Activated gamma-delta T cell (primary cell): ENCODE data around the gene TREML1.
"Not testable (repeated sequence)": the region's sequence is repeated elsewhere in the genome, so short reads cannot be mapped to it uniquely, and the experiment has no call there.

Experiments
- DNase-seq: peaks from one replicate; lab custom pipeline; 2025; lab: John Stamatoyannopoulos, UW

TREML1 gene

DNA sequence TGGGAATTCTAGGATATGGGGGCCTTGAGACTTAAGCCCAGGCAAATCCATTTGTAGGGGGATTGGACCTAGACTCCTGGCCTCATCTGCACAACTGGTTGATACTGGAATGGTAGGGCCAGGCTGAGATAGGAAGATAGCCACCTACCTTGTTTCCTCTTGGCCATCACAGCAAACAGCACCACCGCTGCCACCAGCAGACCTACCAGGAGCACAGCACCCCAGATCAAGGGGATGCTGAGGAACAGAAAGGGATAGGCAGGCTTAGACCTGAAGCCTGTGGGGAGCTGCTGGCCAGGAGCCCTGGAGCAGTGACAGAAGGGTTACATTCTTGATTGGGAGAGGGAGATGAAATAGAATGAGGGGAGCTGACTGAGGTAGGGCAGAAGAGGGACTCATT is 3.5 kb downstream of the TREML1 start:
- DNase-seq: no peak

DNA sequence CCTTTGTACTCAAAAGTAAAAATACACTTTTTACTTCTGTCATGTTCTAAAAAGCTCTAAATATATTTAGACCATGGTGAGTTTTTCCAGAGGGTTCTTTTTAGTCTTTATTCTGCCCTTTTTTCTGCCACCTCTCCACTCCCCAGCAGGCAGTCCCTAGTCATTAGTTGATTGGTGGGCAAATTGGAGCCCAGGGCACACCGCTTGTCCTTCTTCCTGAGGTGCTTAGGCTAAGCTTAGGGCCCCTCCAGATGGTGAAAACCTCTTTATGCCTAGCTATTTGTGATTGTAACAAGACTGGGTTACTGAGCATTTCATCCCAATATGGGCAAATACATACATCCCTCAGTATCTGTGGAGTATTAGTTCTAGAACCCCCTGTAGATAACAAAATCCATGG is 6.2 kb downstream of the TREML1 start:
- DNase-seq: no peak

DNA sequence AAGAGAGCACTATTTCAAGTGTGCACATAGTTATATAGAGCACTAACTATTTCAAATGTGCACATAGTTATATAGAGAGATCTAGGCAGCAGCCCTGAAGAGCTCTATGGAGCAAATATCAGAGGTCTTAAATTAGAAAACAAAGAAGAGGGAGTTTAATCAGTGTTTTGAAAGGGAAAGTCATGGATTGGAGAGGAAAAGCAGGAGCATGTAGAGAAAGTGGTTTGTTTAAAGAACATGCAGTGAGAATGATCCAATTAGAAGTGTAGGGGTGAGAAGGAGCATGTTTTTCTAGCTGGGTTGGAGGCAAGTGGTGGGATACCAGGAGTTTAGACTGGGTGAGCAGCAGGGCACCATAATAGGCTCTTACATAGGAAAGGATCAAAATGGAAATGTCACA is 17.2 kb downstream of the TREML1 start:
- DNase-seq: no peak

DNA sequence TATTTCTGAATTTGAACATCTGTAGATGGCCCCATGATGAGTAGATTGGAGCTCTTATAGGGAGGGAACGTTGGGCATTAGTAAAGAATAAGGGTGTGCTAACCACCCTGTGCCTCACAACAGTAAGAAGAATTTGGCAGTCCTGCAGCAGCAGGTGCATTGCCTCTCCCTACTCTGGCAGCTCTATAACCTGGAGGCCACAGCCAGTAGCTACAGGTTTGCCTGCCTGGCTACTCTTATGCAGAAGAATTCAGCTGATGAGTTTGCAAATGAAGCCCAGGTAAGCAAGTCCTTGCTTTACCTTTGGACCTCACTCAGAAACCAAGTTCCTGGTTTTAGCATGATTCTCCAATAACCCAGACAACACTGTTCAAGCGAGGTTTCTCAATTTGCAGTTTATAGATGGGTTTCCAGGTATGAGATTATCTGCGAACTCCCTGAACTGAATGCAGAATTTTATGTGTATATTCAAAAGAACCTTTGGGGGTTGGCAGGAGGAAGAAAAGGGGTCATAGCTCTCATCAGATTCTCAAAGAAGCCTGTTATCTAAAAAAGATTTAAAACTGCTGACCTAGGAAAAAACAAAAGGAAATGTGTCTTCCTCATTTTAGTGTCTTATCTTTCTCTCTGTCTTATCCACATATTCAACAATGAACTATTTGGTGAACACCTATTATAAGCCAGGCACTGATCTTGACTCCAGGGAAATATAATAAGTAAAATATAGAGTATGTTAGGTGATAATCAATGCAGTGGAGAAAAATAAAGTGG is 18.9 kb downstream of the TREML1 start:
- DNase-seq: no peak

DNA sequence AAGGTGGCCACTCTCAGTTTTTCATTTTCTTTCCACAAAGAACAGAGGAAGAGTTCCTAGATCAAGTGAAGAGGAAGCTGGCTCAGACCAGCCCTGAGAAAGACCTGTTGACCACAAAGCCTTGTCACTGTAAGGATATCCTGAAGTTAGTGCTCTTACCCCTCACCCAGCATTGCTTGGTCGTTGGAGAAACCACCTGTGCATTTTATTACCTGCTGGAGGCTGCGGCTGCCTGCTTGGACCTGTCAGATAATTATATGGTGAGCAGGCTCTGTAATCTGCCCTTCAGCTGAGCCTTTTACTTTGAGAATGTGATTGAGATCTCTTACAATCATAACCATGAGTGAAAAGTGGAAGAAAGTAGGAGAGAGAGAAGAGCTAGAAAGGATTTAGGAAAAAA is 21.9 kb downstream of the TREML1 start:
- no peak for DNase-seq

DNA sequence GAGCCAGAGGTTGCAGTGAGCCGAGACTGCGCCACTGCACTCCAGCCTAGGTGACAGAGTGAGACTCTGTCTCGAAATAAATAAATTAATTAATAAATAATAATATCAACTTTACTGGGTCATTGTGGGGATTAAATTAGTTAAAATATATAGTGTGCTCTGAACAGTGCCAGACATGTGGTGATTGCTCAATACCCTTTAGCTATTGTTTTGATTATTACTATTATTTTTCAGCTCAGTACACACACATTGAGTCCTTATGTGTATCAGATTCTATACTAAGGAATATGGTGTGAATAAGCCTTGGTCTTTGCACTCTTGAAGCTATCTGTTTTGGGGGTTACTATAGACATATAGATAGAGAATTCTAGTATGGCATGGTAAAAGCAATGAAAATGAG is 28.9 kb downstream of the TREML1 start:
- DNase-seq: no peak

DNA sequence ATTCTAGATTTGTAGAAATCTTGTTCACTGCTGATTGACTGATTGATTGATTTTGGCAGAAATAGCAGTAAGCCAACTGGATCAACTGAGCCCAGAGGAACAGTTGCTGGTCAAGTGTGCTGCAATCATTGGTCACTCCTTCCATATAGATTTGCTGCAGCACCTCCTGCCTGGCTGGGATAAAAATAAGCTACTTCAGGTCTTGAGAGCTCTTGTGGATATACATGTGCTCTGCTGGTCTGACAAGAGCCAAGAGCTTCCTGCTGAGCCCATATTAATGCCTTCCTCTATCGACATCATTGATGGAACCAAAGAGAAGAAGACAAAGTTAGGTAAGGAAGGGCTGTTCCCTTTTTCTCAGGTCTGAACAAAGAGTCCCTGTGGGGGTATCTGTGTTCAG is 31.2 kb downstream of the TREML1 start:
- no peak for DNase-seq

DNA sequence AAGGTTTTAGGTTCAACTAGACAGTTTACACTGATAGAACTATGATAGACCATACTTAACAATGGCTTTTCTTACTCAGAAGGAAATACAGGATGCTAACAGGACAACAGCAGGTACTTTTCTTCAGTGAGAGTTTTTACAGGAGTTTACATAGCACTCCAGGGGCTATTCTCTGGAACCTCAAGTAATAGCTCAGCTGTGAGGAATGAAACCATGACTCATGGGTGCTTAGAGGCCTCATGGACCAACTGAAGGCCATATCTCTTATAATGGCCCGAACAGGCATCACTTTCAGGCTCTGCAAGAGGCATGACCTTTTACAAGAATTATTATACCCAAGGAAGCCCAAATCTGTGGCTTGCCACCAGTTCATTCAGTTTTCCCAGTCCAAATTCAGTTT is 31.8 kb downstream of the TREML1 start:
- no peak for DNase-seq

DNA sequence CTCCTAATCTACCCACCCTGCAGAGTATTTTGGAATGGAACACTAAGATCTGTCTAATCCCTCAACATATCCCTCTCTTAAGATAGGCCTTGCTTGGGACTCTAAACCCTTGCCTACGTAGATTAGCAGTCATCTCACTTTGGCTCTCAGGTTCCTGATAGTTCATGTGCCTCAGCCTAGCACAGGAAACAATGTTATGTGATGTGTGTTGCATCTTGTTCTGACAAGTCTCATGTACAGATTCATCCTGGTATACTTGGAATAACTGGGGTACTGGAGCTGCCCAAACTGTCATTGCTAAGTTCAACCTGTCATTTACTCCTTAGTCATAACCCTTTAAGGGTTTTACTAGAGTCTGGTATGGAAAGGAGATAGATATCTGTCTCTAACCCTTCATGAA is 34.1 kb downstream of the TREML1 start:
- no peak for DNase-seq

DNA sequence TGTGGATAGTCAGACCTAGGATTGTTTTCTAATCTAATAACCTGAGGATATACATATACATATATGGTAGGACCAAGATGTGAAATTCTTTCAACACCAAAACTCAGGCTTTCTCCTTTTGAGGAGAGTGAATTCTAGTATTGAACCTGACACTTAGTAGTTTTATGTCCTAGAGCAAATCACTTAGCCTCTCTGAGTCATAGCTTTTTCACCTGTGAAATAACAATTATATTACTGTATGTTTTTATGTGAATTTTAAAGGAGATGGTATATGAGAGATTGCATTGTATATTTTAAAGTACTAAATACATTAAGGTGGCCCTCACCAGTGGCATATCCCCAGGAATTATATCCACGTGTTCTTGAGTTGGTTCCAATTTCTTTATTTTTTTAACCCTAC is 34.6 kb downstream of the TREML1 start:
- DNase-seq: no peak

DNA sequence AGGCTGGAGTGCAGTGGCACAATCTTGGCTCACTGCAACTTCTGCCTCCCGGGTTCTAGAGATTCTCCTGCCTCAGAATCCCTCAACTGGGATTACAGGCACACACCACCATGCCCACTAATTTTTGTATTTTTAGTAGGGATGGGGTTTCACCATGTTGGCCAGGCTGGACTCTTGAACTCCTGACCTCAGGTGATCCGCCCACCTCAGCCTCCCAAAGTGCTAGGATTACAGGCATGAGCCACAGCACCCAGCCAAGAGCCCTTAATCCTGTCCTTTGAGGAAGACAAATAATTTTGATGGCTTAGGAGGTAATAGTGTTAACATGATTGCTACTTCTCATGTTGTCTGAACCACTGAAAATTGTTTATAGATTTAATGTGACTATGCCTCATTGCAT is 39.1 kb downstream of the TREML1 start:
- not testable (repeated sequence) for DNase-seq

DNA sequence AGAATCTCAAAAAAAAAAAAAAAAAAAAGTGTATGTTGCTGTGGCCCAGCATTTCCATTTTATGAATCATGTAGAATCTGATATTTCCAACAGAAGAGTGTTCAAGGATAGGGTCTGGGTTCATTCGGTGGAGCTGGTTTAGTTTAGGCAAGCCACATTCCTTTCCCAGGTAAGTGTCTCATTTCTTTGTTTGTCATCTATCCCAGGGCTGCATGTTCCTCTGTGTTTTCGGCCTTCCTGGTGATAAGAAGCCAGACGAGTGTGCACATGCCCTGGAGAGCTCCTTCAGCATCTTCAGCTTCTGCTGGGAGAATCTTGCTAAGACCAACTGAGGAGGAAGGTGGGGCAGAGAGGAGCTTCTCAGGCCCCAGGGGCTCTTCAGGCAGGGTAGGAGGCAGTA is 43.1 kb downstream of the TREML1 start:
- no peak for DNase-seq

DNA sequence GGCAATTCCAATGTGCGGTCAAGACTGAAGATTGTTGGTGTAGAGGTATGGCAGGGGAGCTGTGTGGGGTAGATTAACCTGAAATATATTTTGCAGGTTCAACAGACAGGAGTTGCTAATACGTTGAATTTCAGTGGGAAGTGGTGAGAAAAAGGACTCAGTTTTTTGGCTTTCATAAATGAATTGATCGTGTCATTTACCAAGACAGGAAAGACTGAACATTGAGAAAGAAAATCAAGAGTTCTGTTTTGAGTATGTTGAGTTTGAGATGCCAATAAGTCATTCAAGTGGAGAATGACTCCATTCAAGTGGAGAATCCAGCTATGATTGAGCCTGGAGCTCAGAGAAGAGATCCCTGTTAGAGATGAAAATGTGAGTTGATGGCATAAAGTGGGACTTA is 50.3 kb downstream of the TREML1 start:
- DNase-seq: no peak

DNA sequence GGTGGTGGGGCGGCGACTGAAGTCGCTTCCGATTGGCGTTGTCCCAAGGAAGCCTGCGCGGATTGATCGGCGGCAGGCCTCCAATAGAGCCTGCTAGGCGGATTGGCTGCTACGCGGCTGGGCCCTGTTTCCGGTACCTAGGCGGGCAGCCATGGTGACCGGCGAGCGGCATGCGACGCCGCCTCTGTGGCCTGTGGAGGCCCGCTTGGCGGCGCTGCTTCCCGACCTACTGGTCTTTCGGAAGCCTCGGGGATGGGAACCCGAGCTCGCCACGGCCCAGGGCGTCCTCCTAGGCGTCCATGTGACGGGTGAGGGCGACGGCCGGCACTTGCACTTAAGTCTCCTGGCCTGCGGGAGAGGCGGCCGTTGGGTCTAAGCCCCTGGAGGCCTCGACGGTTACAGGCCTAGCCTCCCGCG is 53.3 kb downstream of the TREML1 start:
- DNase-seq: no peak
